DND-41 (cell line): ENCODE data around the gene GNAO1.

Source experiments
- ATAC-seq: fragments of 200-7000 bp; cut with Tn5 transposase; 3 replicates; pipeline ENCODE4 v1.9.1; 2021; ENCODE audit warnings: low read depth; ENCODE audit not compliant: insufficient read depth
- DNase-seq: peaks from one replicate; pipeline ENCODE4 v3.0.0-alpha.2; 2020
- H2AFZ ChIP-seq: 2 replicates; pipeline ENCODE4 v1.6.0; 2012; ENCODE audit warnings: low read depth, low read length
- H3K27ac ChIP-seq: 2 replicates; pipeline ENCODE4 v1.5.1; 2012; ENCODE audit warnings: low read length, inconsistent platforms
- H3K27me3 ChIP-seq: fragments of 200-600 bp; sonication (generic); 2 replicates; pipeline ENCODE4 v1.6.0; 2012; ENCODE audit warnings: low read length, mild to moderate bottlenecking, inconsistent platforms; ENCODE audit not compliant: insufficient read depth, poor library complexity
- H3K36me3 ChIP-seq: 2 replicates; pipeline ENCODE4 v1.5.1; 2012; ENCODE audit warnings: low read length, inconsistent platforms; ENCODE audit not compliant: insufficient read depth
- H3K4me1 ChIP-seq: 2 replicates; pipeline ENCODE4 v1.5.1; 2012; ENCODE audit warnings: mild to moderate bottlenecking, low read length; ENCODE audit not compliant: insufficient read depth
- H3K4me2 ChIP-seq: 2 replicates; pipeline ENCODE4 v1.6.0; 2012; ENCODE audit warnings: mild to moderate bottlenecking, moderate library complexity, low read length, inconsistent platforms; ENCODE audit not compliant: insufficient read depth
- H3K4me3 ChIP-seq, 2 experiments: fragments of 200-600 bp in 1 of 2; shearing (Covaris generic) in 1 of 2; 2 replicates each; pipeline ENCODE4 v1.5.1; 2012 to 2016; ENCODE audit warnings: inconsistent platforms in 2 of 2, low read length in 2 of 2, mild to moderate bottlenecking in 2 of 2, low read depth in 1 of 2, moderate library complexity in 1 of 2
- H3K79me2 ChIP-seq: 2 replicates; pipeline ENCODE4 v1.6.0; 2012; ENCODE audit warnings: low read length, inconsistent platforms; ENCODE audit not compliant: insufficient read depth
- H3K9ac ChIP-seq: 2 replicates; pipeline ENCODE4 v1.6.0; 2012; ENCODE audit warnings: low read depth, mild to moderate bottlenecking, inconsistent platforms, low read length, moderate library complexity
- H3K9me3 ChIP-seq: 2 replicates; pipeline ENCODE4 v1.5.1; 2012; ENCODE audit warnings: low read length, moderate library complexity, mild to moderate bottlenecking, inconsistent platforms; ENCODE audit not compliant: insufficient read depth, severe bottlenecking
- H4K20me1 ChIP-seq: 2 replicates; pipeline ENCODE4 v1.6.0; 2012; ENCODE audit warnings: low read length; ENCODE audit not compliant: insufficient read depth
- CTCF ChIP-seq: IDR thresholded peaks from 2 replicates; pipeline ENCODE4 v1.5.1; 2012; ENCODE audit warnings: borderline replicate concordance, low read length, moderate library complexity, mild to moderate bottlenecking; ENCODE audit not compliant: poor library complexity, severe bottlenecking; ENCODE audit errors: extremely low read depth
- EZH2 ChIP-seq: IDR thresholded peaks from 3 replicates; pipeline ENCODE4 v1.6.1; 2012; ENCODE audit warnings: borderline replicate concordance, low read depth, mild to moderate bottlenecking, moderate library complexity, low read length, inconsistent platforms; ENCODE audit not compliant: severe bottlenecking

GNAO1 gene

GRCh38 chr16:56275076-56275475, 83.8 kb downstream of the GNAO1 start:
- Histone ChIP-seq H3K4me3 (no peak overlapping the region), H3K9me3 (no peaks in the 10 kb centered on the region), H3K36me3 (peaks cover 32% of the 10 kb centered on the region), H4K20me1 (no peaks in the 10 kb centered on the region), H3K27ac (no peak overlapping the region), H3K27me3 (no peaks in the 10 kb centered on the region), H3K79me2 (no peaks in the 10 kb centered on the region), H2AFZ (no peak overlapping the region), H3K4me2 (no peak overlapping the region), H3K9ac (no peak overlapping the region), H3K4me1 (peaks cover 12% of the 10 kb centered on the region; the same call in 1 of the 2 replicates)
- no peak for ATAC-seq
- no peak for TF ChIP-seq EZH2
- TF ChIP-seq CTCF = no peak
- DNase-seq = no peak

GRCh38 chr16:56275801-56276200, 84.5 kb downstream of the GNAO1 start:
- DNase-seq (no peak), ATAC-seq (no peak)
- Histone ChIP-seq H3K9ac (no peak overlapping the region), H3K36me3 (peaks cover 36% of the 10 kb centered on the region), H3K27ac (no peak overlapping the region), H4K20me1 (no peaks in the 10 kb centered on the region), H3K4me2 (no peak overlapping the region), H2AFZ (no peak overlapping the region), H3K79me2 (no peaks in the 10 kb centered on the region), H3K4me1 (peaks cover 12% of the 10 kb centered on the region; the same call in 1 of the 2 replicates), H3K9me3 (no peaks in the 10 kb centered on the region), H3K27me3 (no peaks in the 10 kb centered on the region), H3K4me3 (no peak overlapping the region)
- no peak for TF ChIP-seq CTCF
- no peak for TF ChIP-seq EZH2

- H3K79me2 ChIP-seq = no peaks in the 10 kb centered on the region
- TF ChIP-seq CTCF = peak; percentile 24
- no peak for TF ChIP-seq EZH2
- no peak overlapping the region for H2AFZ ChIP-seq
- H3K4me2 ChIP-seq = no peak overlapping the region
- peaks cover 36% of the 10 kb centered on the region for H3K36me3 ChIP-seq
- H3K27ac ChIP-seq = no peak overlapping the region
- no peak overlapping the region for H3K9ac ChIP-seq
- H3K4me3 ChIP-seq = no peak overlapping the region
- DNase-seq (no peak), ATAC-seq (no peak)
- H3K27me3 ChIP-seq = no peaks in the 10 kb centered on the region
- H3K9me3 ChIP-seq = no peaks in the 10 kb centered on the region
- peaks cover 12% of the 10 kb centered on the region; the same call in 1 of the 2 replicates for H3K4me1 ChIP-seq
- H4K20me1 ChIP-seq = no peaks in the 10 kb centered on the region
These were observed 85.8 kb downstream of the GNAO1 start for GRCh38 chr16:56277075-56277474.
